ENCODE data around the gene TMOD2.

TMOD2 gene

DNA sequence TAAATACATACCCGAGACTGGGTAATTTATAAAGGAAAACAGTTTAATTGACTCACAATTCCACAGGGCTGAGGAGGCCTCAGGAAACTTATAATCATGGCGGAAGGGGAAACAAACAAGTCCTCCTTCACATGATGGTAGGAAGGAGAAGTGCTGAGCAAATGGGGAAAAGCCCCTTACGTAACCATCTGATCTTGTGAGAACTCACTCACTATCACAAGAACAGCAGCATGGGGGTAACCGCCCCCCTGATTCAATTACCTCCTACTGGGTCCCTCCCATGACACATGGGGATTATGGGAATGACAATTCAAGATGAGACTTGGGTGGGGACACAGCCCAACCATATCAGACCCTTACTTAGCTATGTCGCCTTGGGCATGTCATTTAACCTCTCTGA is 42.4 kb upstream of the TMOD2 start:
- Histone ChIP-seq H3K27me3 (replicated peaks) (no peaks in the 10 kb centered on the region), H3K4me3 (ENCODE audit: low read depth, low read length) (no peak overlapping the region), H3K27ac (no peak overlapping the region), H3K36me3 (replicated peaks) (no peaks in the 10 kb centered on the region)
- TF ChIP-seq, protein P1, sequence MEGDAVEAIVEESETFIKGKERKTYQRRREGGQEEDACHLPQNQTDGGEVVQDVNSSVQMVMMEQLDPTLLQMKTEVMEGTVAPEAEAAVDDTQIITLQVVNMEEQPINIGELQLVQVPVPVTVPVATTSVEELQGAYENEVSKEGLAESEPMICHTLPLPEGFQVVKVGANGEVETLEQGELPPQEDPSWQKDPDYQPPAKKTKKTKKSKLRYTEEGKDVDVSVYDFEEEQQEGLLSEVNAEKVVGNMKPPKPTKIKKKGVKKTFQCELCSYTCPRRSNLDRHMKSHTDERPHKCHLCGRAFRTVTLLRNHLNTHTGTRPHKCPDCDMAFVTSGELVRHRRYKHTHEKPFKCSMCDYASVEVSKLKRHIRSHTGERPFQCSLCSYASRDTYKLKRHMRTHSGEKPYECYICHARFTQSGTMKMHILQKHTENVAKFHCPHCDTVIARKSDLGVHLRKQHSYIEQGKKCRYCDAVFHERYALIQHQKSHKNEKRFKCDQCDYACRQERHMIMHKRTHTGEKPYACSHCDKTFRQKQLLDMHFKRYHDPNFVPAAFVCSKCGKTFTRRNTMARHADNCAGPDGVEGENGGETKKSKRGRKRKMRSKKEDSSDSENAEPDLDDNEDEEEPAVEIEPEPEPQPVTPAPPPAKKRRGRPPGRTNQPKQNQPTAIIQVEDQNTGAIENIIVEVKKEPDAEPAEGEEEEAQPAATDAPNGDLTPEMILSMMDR (IDR thresholded peaks at IDR 0.05; ENCODE audit: low read depth, low read length, missing control alignments): no peak
- in situ Hi-C loops (cut with HindIII; ENCODE audit: low pct_ligation_motif_present, low sequenced_read_pairs): no loop called here
- no peak for DNase-seq

DNA sequence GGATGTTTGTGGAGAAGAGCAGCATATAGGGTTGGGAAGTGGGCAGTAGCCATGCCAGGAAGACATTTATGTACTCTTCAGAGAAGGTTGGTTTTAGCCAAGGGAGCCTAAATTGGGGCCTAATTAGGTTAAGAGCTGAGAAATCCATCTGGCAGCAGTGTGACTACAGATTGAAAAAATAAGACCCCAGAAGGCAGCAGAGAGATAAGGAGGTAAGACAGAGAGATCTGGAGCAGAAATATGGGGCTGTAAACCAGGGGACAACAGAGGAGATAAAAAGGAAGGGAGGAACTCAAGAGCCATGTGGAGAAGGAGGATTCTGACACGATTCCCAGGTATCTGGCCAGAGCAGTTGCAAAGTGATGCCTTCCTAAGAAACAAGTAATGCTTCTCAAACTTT is 37.2 kb upstream of the TMOD2 start:
- in situ Hi-C loops (cut with HindIII; ENCODE audit: low pct_ligation_motif_present, low sequenced_read_pairs): no loop called here
- Histone ChIP-seq H3K36me3 (replicated peaks) (no peaks in the 10 kb centered on the region), H3K27ac (no peak overlapping the region), H3K4me3 (ENCODE audit: low read depth, low read length) (no peak overlapping the region), H3K27me3 (replicated peaks) (no peaks in the 10 kb centered on the region)
- DNase-seq: no peak
- TF ChIP-seq, protein P1 (IDR thresholded peaks at IDR 0.05; ENCODE audit: low read depth, low read length, missing control alignments): no peak

DNA sequence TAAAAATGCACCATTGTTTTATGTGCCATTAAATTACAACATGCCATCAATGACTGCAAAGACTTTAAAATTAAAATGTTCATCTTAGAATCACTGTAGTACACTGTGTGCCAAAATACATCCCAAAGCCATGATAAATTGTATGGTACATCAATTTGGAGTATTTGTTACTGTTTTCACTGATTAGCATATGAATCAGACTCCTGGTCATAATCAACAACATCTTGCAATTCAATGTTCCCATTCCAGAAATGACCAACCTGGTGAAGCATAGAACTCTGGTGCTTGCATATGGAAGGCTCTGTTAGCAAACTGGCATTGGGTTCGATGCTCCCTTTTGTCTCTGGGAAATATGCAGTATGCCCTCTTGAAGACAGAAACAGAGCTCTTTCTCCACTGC is 36.5 kb upstream of the TMOD2 start:
- Histone ChIP-seq H3K27ac (no peak overlapping the region), H3K4me3 (ENCODE audit: low read depth, low read length) (no peak overlapping the region), H3K27me3 (replicated peaks) (no peaks in the 10 kb centered on the region), H3K36me3 (replicated peaks) (no peaks in the 10 kb centered on the region)
- DNase-seq: no peak
- in situ Hi-C loops (cut with HindIII; ENCODE audit: low pct_ligation_motif_present, low sequenced_read_pairs): no loop called here
- TF ChIP-seq, protein P1 (IDR thresholded peaks at IDR 0.05; ENCODE audit: low read depth, low read length, missing control alignments): no peak

DNA sequence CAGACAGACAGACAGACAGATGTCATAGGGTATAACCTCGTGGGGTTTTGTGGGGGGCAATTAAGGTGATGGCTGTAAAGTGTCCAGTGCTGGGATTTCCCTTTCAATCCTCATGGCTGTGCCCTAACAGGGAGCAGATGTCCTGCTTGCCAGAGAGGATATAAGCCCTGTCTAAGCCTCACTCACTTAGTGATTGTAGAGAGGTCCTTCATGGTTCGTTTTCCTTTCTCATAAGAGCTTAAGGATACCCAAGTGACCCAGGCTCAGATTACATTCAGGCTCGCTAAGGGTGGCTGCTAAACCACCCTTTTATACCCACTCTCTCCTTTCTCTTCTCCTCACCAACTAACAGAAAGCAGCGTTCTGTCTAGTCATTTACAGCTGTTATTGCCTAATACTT is 33.2 kb upstream of the TMOD2 start:
- TF ChIP-seq, protein P1 (IDR thresholded peaks at IDR 0.05; ENCODE audit: low read depth, low read length, missing control alignments): no peak
- Histone ChIP-seq H3K27ac (no peak overlapping the region), H3K27me3 (replicated peaks) (no peaks in the 10 kb centered on the region), H3K36me3 (replicated peaks) (no peaks in the 10 kb centered on the region), H3K4me3 (ENCODE audit: low read depth, low read length) (no peak overlapping the region)
- no peak for DNase-seq
- in situ Hi-C loops (cut with HindIII; ENCODE audit: low pct_ligation_motif_present, low sequenced_read_pairs): no loop called here

DNA sequence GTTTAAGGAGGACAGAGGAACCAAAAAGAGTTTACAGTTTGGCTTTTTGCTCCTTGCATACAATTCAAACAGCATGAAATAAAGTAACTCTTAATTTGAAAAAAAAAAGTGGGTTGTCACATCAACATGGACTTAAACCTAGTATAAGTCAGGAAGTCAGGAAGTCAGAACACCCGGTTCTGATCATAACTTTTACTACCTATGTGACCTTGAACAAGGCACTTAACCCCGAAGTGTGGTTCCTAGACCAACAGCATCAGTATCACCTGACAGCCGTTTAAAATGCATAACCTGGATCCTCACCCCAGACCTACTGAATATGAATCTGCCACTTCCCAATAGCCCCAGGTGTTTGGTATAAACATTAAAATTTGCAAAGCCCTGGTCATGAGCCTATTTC is 32.7 kb upstream of the TMOD2 start:
- DNase-seq: no peak
- TF ChIP-seq, protein P1 (IDR thresholded peaks at IDR 0.05; ENCODE audit: low read depth, low read length, missing control alignments): no peak
- Histone ChIP-seq H3K27me3 (replicated peaks) (no peaks in the 10 kb centered on the region), H3K4me3 (ENCODE audit: low read depth, low read length) (no peak overlapping the region), H3K36me3 (replicated peaks) (no peaks in the 10 kb centered on the region), H3K27ac (no peak overlapping the region)
- in situ Hi-C loops (cut with HindIII; ENCODE audit: low pct_ligation_motif_present, low sequenced_read_pairs): no loop called here

DNA sequence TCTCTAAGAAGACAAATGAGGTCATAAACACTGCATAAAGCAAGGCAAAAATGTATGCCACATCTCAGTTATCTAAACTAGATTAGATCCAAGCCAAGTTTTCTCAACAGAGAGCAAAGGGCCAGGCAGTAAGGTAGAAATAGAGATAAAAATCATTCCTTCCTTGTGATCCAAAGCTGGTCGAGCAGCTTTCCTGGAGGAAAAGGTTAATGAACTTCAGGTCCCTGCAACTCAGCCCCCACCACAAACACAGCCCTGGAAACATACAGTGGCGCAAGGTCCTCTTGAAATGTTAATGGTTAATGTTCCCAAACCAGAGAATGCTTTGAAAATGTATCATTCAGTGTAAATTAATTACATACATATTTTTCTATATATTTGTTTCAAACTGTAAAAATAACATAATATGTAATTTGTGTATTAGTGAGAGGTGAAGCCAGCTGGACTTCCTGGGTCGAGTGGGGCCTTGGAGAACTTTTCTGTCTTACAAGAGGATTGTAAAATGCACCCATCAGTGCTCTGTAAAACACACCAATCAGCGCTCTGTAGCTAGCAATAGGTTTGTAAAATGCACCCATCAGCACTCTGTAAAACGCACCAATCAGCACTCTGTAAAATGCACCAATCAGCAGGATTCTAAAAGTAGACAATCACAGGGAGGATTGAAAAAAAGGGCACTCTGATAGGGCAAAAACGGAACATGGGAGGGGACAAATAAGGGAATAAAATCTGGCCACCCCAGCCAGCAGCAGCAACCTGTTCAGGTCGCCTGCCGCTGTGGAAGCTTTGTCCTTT is 31.0 kb upstream of the TMOD2 start:
- H3K4me3 ChIP-seq (ENCODE audit: low read depth, low read length): no peak overlapping the region
- TF ChIP-seq, protein P1 (IDR thresholded peaks at IDR 0.05; ENCODE audit: low read depth, low read length, missing control alignments): no peak
- H3K27me3 ChIP-seq (replicated peaks): no peaks in the 10 kb centered on the region
- no peak overlapping the region for H3K27ac ChIP-seq
- DNase-seq: no peak
- H3K36me3 ChIP-seq (replicated peaks): no peaks in the 10 kb centered on the region
- in situ Hi-C loops (cut with HindIII; ENCODE audit: low pct_ligation_motif_present, low sequenced_read_pairs): no loop called here
